ENCODE results near the gene AADACL4. TPM values are rescaled to one million over a fixed set of nuclear protein-coding genes. Genes with fewer than 3 reads are reported as not detected.

The AADACL4 gene
- total and polyA plus RNA-seq, 9 of the 15 experiments (the other 6 are each of a cell fraction or from before 2014, with no cell fraction given) = not detected

GRCh38 chr1:12696658-12697057 lies 52.8 kb downstream of the AADACL4 start (continued):
- no peak for TF ChIP-seq NR2C2 (CRISPR knock-in tag; IDR thresholded peaks at IDR 0.05)
- TF ChIP-seq NR2C2 (tag; IDR thresholded peaks at IDR 0.05) = 0 out of 2 replicates have a peak, but pooled peaks have one; percentile 23
- no peak for TF ChIP-seq HNRNPH1 (optimal IDR thresholded peaks at IDR 0.05; ENCODE audit: low read depth, low read length)
- no peak for TF ChIP-seq E2F1 (CRISPR knock-in tag; IDR thresholded peaks at IDR 0.05)
- peak; percentile 61; the same call in 1 of the 2 replicates for TF ChIP-seq MAFF (IDR thresholded peaks at IDR 0.05; ENCODE audit: low read length)
- no peak for TF ChIP-seq ZNF445 (CRISPR knock-in tag; IDR thresholded peaks at IDR 0.05; ENCODE audit: low read depth)
- peak; percentile 56; the same call in 1 of the 2 replicates for TF ChIP-seq MAFK (IDR thresholded peaks at IDR 0.05; ENCODE audit: low read length)
- no peak for TF ChIP-seq TFE3 (CRISPR knock-in tag; IDR thresholded peaks at IDR 0.05)
- no peak for TF ChIP-seq MXD1 (CRISPR knock-in tag; IDR thresholded peaks at IDR 0.05; ENCODE audit: borderline replicate concordance, poor library complexity, severe bottlenecking)
- no peak for TF ChIP-seq ZNF444 (CRISPR knock-in tag; IDR thresholded peaks at IDR 0.05)
- no peak for TF ChIP-seq ZNF398 (CRISPR knock-in tag; IDR thresholded peaks at IDR 0.05)
- no peak for TF ChIP-seq SRF (CRISPR knock-in tag; IDR thresholded peaks at IDR 0.05)
- TF ChIP-seq RNF219 (CRISPR knock-in tag; IDR thresholded peaks at IDR 0.05) = no peak
- no peak for TF ChIP-seq ZNF436 (CRISPR knock-in tag; IDR thresholded peaks at IDR 0.05)
- TF ChIP-seq PHF20 (IDR thresholded peaks at IDR 0.05; ENCODE audit: partially characterized antibody) = no peak
- TF ChIP-seq JUNB (CRISPR knock-in tag; conservative IDR thresholded peaks at IDR 0.05) = no peak
- no peak for TF ChIP-seq HDAC6 (IDR thresholded peaks at IDR 0.05; ENCODE audit: low read depth, low read length)
- TF ChIP-seq ZNF76 (CRISPR knock-in tag; IDR thresholded peaks at IDR 0.05; ENCODE audit: borderline replicate concordance) = no peak

All from K562 (cell line).